Activated T-cell treated with anti-CD3 and anti-CD28 coated beads for 48 hours (primary cell): ENCODE data around the gene OPCML.
"Not testable (repeated sequence)": the region's sequence is repeated elsewhere in the genome, so short reads cannot be mapped to it uniquely, and the experiment has no call there.

ENCODE experiments used
- DNase-seq: peaks from one replicate; pipeline ENCODE4 v3.0.0-alpha.2; 2020; ENCODE audit warnings: low read depth

Gene OPCML

GRCh38 chr11:132427611-132428010 lies 1104.7 kb downstream of the OPCML start:
- DNase-seq = no peak

DNA sequence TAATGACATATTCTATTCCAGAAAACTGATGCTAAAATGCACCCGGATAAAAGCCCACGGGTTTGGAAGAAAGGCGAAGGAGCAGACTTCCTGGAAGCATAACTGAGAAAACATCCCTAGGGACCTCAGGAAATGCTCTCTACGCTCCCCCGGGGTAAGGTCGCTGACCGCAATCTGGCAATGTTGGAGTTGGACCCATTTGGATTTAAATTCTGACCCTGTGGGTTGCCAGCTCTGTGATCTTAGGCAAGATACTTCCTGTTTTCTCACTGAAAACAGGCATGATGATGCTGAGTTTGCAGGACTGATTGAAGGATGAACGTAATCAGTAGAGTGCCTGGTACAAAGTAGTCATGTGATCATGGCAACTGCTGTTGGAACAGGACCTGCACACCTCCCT lies 1107.9 kb downstream of the OPCML start:
- DNase-seq = no peak

- no peak for DNase-seq
Observed at GRCh38 chr11:132423266-132423665, 1109.0 kb downstream of the OPCML start.

GRCh38 chr11:132422722-132423121 lies 1109.6 kb downstream of the OPCML start:
- no peak for DNase-seq

GRCh38 chr11:132421555-132421954 lies 1110.7 kb downstream of the OPCML start:
- DNase-seq = no peak

DNA sequence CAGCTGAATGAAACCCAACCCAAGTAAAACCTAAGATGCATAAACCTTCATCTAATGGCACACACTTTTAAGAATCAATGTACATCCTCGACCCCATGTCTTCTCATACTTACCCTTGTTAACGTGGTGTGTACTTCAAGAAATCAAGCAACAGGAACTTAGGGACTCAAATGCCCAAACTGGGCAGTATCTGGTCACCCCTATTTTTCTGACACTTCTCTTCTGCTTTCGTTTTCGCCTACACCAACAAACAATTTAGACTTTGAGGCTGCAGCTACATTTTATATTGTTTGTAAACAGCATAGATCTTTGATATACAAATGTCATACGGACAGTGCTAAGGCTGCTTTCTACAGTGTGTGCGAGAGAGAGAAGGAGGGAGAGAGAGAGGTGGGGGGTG lies 1117.8 kb downstream of the OPCML start:
- DNase-seq = no peak

GRCh38 chr11:132410383-132410782 lies 1121.9 kb downstream of the OPCML start:
- no peak for DNase-seq

DNA sequence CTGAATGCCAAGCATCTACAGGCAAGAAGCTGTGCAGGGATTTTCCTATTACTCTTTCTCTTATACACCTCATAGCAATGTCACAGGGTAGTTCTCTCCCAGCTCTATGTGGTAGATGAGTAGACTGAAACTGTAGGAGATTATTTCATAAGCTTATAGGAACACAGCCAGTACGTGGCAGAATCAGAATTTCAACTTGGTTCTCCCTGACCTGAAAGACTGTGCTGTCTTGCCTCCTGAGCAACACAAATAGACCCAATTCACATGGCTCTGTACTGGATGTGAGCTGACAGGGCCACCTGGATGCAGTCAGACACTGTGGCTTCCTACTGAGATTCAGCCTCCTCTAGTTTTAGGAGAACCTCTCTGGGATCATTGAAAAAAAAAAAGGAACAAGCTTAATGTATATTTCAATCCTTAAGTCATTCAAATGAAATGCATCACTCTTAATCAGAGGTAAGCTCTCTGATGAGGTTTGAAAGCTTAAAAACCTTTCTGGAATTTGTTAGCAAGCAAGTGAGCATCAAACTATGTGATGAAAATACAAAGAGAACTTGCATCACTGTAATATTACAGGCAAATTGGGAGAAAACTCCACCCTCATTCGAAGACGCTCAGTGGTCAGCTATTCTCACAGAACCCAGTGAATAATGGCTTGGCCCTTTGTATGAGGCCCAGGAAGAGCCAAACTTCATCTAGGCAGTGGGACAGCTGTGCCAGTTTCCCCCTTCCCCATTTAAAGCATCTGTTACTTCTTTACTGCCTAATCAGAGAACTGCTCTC lies 1122.5 kb downstream of the OPCML start:
- no peak for DNase-seq

GRCh38 chr11:132408877-132409276 lies 1123.4 kb downstream of the OPCML start:
- DNase-seq = no peak

DNA sequence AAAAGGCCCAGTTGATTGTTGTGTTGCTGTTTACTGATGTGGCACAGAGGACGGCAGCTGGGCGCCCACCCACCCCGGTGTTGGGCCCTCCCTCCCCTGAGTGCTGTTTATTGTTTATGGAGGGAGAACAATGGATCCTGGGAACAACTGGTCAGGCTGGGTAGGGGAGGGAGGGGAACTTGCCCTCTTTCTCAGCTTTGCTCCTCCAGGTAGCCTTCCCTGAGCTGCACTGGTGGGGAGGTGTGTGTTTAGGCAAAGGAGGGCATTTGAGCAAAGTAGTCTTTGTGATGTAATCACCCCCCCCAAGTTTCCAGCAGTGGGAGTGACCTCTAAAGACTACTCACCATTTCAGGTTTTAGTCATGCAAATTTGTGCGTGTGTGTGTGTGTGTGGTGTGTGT lies 1126.6 kb downstream of the OPCML start:
- no peak for DNase-seq

DNA sequence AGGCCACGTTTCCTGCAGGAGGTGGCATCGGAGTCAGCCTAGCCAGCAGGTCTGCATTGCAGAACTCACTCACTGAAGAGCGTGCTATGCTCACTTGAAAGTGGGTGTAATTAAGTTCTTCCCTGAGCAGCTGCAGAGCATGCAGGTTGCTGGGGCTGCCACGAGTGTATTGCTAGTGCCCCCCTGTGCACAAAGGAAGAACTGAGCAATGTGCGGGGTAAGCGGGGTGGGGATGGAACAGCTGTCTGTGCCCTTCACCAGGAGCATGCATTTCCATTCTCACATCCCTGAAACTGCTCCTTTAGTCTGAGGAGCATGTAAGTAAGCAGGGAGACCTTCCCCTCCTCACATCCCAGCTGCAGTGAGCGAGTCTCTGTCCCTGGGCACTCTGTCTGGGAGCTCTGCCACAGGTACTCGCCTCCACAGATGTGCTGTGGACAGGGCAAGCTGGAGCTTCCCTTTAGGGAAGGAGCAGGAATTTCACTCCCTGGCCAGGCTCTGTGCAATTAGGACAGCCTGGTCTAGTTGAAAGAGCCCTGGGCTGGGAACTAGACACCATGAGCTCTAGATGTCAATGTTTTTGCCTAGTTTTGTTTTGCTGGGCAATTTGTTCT lies 1130.1 kb downstream of the OPCML start:
- DNase-seq = no peak

- DNase-seq = no peak
Observed at GRCh38 chr11:132396318-132396717, 1136.0 kb downstream of the OPCML start.

GRCh38 chr11:132395434-132395833 lies 1136.9 kb downstream of the OPCML start:
- no peak for DNase-seq

DNA sequence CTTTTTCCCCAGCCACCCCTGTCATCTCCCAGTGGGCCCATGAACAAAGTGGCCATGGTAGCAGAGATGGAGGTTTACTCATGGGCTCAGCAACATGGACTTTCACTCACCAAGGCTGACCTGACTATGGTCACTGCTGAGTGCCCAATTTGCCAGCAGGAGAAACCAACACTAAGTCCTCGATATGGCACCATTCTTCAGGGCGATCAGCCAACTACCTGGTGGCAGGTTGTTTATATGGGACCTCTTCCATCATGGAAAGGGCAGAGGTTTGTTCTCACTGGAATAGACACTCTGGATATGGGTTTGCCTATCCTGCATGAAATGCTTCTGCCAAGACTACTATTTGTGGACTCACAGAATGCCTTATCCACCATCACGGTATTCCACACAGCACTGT lies 1152.8 kb downstream of the OPCML start:
- no peak for DNase-seq

DNA sequence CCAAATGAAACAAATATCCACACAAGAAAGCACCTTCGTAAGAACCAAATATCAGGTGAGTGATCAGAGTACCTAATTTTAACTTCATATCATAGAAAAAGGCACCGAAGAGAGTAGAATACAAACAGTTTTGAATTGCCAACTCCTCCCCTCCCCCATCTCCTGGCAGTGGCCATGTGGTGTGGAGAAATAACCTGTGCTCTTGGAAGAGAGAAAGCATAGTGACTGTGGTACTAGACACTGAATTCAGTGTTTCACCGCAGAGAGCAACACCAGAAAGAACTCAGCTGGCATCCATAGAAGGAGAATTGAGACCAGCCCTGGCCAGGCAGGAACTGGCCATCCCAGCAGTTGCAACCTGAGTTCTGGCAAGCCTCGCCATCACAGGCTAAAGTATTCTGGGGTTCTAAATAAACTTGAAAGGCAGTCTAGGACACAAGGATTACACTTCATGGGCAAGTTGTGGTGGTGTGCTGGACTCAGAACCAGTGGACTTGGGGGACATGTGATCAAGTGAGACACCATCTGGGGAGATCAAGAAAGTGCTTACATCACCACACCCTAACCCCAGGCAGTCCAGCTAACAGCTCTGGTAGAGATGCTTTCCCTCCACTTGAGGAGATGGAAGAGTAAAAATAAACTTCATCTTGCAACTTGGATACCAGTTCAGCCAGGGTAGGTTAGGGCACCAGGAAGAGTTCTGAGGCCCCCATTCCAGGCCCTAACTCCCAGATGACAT lies 1158.7 kb downstream of the OPCML start:
- no peak for DNase-seq

DNA sequence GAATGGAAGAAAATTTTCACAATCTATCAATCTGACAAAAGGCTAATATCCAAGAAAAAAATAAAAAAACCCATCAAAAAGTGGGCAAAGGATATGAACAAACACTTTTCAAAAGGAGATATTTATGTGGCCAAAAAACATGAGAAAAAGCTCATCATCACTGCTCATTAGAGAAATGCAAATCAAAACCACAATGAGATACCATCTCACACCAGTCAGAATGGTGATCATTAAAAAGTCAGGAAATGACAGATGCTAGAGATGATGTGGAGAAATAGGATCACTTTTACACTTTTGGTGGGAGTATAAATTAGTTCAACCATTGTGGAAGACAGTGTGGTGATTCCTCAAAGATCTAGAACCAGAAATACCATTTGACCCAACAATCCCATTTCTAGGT lies 1162.2 kb downstream of the OPCML start:
- DNase-seq = not testable (repeated sequence)

DNA sequence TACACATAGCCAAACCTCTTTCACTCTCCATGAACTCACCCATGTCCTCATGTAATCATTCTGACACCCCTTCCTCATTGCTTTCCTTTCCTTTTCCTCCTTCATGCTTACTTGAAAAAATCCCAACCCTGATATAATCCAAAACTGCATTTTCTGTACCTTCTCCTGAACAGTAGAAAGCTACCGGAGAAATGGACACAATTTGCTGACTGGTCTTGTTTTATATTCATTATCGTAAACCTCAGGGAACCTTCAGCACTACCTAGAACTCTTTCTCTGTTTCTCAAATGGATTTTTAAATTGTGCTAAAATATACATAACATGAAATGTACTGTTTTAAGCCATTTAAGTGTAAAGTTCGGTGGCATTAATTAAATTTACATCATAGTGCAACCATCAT lies 1165.0 kb downstream of the OPCML start:
- DNase-seq = no peak

- DNase-seq = no peak
Observed at GRCh38 chr11:132365650-132366049, 1166.7 kb downstream of the OPCML start.
